GOT3 (cell line): ENCODE measurements around the gene CECR2.

Source experiments
- DNase-seq: peaks from one replicate; lab custom pipeline; 2025; ENCODE audit warnings: mixed read lengths; lab: John Stamatoyannopoulos, UW

Gene CECR2

GRCh38 chr22:17451316-17451715 is 82.1 kb downstream of the CECR2 start:
- no peak for DNase-seq

- no peak for DNase-seq
Observed at GRCh38 chr22:17460895-17461294, 91.6 kb downstream of the CECR2 start.

GRCh38 chr22:17470880-17471500 is 101.7 kb downstream of the CECR2 start:
- DNase-seq = no peak

DNA sequence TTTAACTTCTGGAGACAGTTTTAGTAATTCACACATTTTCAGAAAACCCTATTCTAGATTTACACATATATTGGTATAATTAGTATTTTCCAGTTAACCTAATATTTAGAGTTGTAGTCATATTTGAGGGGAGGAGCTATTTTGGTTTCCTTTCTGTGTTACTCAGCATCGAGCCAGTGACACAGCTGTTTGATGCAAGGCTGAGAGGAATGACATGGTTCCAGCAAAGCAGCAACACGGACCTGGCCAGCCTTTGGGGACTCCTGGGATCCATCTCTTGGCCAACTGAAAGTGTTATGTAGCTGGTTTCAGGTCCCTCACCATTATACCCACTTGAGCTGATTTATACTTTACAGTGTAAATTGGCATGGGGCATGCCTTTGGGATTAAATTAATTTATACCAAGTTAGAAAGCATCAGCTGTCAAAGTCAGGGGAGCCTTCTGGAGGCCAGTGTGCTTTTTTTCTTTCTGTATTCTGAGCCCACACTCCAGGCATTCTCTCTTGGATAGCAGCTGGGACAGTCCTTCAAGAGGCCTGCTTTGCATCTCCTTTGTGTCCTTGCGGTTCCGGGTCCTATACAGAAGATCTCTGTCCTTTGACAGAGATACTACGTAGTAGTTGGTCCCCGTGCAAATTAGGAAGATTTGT is 102.8 kb downstream of the CECR2 start:
- DNase-seq = no peak

- DNase-seq = no peak
Observed at GRCh38 chr22:17472932-17473331, 103.7 kb downstream of the CECR2 start.

DNA sequence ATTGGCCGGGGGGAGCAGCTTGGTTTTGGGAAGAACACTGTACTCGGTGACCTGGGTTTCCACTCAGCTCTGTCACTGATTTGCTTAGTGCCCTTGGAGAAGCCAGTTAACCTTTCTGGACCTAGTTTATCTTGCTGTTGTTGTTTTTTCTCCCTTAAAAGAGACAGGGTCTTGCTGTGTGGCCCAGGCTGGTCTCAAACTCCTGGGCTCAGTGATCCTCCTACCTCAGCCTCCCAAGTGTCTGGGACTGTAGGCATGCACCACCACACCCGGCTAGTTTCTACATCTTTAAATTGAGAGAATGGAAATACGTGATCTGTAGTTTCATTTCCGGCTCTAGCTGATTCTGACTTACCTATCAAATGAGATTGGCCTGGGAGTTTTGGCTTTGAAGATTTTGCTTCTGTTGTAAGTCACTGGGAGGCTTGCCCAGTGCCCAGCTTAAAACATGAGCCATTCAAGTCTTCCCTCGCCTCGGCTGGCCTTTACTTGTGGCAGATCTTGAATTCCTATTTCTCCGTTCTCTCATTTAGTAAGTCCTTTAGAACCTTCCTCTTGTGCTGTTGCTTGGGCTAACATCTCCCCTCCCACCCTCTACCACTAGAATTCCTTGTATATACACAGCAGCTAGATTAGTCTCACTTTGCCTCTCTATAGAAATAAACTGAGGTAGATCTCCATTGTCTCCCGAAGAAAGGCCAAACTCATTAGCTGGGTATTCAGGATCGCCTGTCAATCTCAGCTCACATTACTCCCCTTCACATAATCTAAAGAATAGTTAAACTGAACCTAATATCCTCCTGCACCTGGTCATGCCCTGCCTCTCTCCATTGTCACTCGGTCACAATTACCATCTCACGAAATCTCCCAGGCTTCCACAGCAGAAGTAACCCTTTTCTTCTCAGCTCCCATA is 106.3 kb downstream of the CECR2 start:
- no peak for DNase-seq

DNA sequence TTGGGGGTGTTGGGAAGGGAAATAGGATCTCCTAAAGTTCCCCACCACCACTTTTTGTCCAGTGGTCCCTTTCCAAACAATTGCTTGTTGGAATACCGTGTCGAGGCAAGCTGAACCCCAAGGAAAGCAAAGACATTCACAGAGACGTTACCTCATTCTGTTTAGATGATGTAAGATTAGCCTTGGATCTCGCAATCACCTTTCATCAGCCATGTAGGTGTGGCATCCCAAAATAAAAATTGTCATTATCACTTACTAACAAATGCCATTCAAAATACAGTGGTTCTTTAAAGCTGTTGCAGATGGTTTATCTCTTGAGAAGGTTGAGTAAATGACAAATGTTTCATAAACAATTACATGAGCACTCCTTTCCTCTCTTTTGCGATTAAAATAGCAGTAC is 107.6 kb downstream of the CECR2 start:
- no peak for DNase-seq

GRCh38 chr22:17477391-17477833 is 108.2 kb downstream of the CECR2 start:
- no peak for DNase-seq

- DNase-seq = no peak
Observed at GRCh38 chr22:17479135-17479534, 109.9 kb downstream of the CECR2 start.

- no peak for DNase-seq
Observed at GRCh38 chr22:17481424-17481823, 112.2 kb downstream of the CECR2 start.

GRCh38 chr22:17483688-17484372 is 114.6 kb downstream of the CECR2 start:
- no peak for DNase-seq

DNA sequence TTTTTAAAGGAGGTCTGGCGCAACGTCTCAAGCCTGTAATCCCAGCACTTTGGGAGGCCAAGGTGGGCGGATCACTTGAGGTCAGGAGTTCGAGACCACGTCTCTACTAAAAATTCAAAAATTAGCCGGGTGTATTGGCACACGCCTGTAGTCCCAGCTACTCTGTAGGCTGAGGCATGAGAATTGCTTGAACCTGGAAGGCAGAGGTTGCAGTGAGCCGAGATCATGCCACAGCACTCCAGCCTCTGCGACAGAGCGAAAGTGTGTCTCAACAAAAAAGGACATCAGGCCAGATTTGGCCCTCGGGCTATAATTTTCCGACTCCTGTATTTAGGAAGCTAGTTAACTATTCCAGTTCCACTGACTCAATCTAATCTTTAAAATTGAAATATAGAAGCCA is 115.3 kb downstream of the CECR2 start:
- DNase-seq = no peak

DNA sequence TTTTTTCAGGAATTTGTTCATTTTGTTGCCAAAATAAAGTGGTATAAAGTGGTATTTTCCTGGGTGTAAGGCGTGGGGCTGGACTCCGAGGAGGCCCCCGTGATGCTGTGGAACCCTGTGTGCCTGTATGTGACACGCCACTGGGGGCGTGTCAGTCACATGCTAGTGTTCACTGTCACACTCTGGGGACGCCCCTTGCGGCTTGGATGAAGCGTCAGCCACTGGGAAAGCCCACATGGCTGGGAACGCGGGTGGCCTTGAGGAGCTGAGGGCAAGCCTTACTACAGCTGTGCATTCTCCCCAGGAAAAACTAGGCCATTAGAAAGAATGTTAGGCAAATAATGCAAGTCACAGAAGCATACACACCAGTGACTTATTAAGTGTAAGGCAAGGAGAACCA is 117.1 kb downstream of the CECR2 start:
- no peak for DNase-seq

- no peak for DNase-seq
Observed at GRCh38 chr22:17486719-17487118, 117.5 kb downstream of the CECR2 start.

GRCh38 chr22:17489101-17489500 is 119.8 kb downstream of the CECR2 start:
- DNase-seq = no peak

GRCh38 chr22:17491090-17491640 is 121.9 kb downstream of the CECR2 start:
- DNase-seq = no peak

DNA sequence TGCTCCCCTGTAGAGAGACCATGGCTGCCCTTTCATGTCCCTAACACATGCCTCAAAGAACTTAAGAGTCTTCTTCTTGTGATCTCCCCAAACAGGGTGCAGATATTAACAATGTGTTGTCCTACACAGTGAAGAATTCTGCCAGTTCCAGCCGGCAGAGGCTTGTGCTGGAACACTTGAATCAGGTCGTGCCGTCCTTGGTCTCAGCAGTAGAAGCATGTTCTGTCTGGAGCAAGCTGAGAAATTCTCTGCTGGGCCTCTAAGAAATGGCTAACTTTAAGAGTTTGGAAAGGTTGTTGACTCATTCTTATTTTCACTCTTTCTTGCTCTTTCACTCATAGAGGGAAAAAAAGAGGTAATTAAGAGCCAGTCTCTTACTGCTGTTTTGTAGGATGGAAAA is 123.0 kb downstream of the CECR2 start:
- no peak for DNase-seq

GRCh38 chr22:17493419-17493981 is 124.2 kb downstream of the CECR2 start:
- DNase-seq = no peak

DNA sequence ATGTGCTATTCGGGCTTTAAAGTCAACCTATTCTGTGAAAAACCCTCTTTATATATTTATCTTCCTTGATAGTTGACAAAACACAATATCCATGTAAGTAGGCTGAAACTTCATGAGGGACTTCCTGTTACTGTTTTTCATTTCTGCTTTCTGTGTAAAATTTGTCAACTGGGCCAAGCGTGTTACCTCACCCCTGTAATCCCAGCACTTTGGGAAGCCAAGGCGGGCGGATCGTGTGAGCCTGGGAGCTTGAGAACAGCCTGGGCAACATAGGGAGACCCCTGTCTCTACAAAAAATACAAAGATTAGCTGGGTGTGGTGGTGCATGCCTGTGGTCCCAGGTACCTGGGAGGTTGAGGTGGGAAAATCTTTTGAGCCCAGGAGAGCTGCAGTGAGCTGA is 127.6 kb downstream of the CECR2 start:
- no peak for DNase-seq

- no peak for DNase-seq
Observed at GRCh38 chr22:17501679-17502285, 132.5 kb downstream of the CECR2 start.

- DNase-seq = no peak
Observed at GRCh38 chr22:17508110-17508509, 138.8 kb downstream of the CECR2 start.
